Gastroesophageal sphincter (tissue), 4 donors: Measurements from ENCODE around the gene FCER1A. TPM values are rescaled to one million over a fixed set of nuclear protein-coding genes. Genes with fewer than 3 reads are reported as not detected.

Experiments
- ATAC-seq: fragments of 150-250 bp; one replicate; pipeline ENCODE4 v1.9.1; 2016; ENCODE audit warnings: mild to moderate bottlenecking, moderate library complexity
- H3K27ac ChIP-seq, 4 donors: fragments of 200-600 bp; sonication (generic) in 3 of 4; 1 replicate in 3 of 4; 2 replicates in 1 of 4; pipeline ENCODE4 v1.5.1; 2016 to 2019
- H3K27me3 ChIP-seq: fragments of 200-600 bp; sonication (generic); one replicate; pipeline ENCODE4 v1.5.1; 2019
- H3K36me3 ChIP-seq, 2 donors: fragments of 200-600 bp; sonication (generic); one replicate each; pipeline ENCODE4 v1.5.1; 2019; ENCODE audit warnings: control low read depth in 1 of 2
- H3K4me1 ChIP-seq, 3 donors: fragments of 200-600 bp; sonication (generic); 1 replicate in 2 of 3; 2 replicates in 1 of 3; pipeline ENCODE4 v1.5.1; 2016 to 2019; ENCODE audit warnings: control low read depth in 2 of 3
- H3K4me3 ChIP-seq, 2 donors: fragments of 200-600 bp; sonication (generic); one replicate each; pipeline ENCODE4 v1.5.1; 2019; ENCODE audit warnings: mild to moderate bottlenecking in 1 of 2, moderate library complexity in 1 of 2
- H3K9me3 ChIP-seq, 3 donors: fragments of 200-600 bp; sonication (generic); one replicate each; pipeline ENCODE4 v1.5.1; 2017 to 2019; ENCODE audit warnings: control low read depth in 2 of 3
- EP300 ChIP-seq: sonication (generic); formaldehyde crosslinking; IDR thresholded peaks from one replicate; pipeline ENCODE4 v1.6.1; 2017; ENCODE audit warnings: antibody characterized with exemption, mild to moderate bottlenecking
- POLR2A ChIP-seq, 2 donors: fragments of 450-650 bp; IDR thresholded peaks; one replicate each; pipeline ENCODE4 v1.6.1; 2017; ENCODE audit warnings: antibody characterized with exemption in 2 of 2, mild to moderate bottlenecking in 2 of 2, moderate library complexity in 1 of 2
- POLR2AphosphoS5 ChIP-seq: sonication (generic); formaldehyde crosslinking; IDR thresholded peaks from one replicate; pipeline ENCODE4 v1.6.1; 2017; ENCODE audit warnings: antibody characterized with exemption
- WGBS, 2 donors: methylation state at CpG; one replicate each; pipeline ENCODE4 v1.1.5; 2018; ENCODE audit warnings: low coverage in 1 of 2; 5-methylcytosine and 5-hydroxymethylcytosine counted together
- total RNA-seq, 4 donors: library from RNA; depleted of rRNA; stranded (reverse); fragments of >200 nt; gene quantifications; one replicate each; pipeline ENCODE4 v1.1.0, GENCODE V29; 2016
- TF ChIP-seq, protein P1 (sequence below), 4 experiments: fragments of 200-600 bp in 2 of 4; fragments of 450-650 bp in 2 of 4; sonication (generic) in 1 of 4; IDR thresholded peaks; one replicate each; pipeline ENCODE4 v1.5.1; 2017 to 2019; ENCODE audit warnings: antibody characterized with exemption in 4 of 4, mild to moderate bottlenecking in 2 of 4, moderate library complexity in 2 of 4

FCER1A gene
- 1 to 10 TPM in 3 of 4 donors, not detected in 1; 1.2 to 1.6 (median 1.5) TPM for total RNA-seq

DNA sequence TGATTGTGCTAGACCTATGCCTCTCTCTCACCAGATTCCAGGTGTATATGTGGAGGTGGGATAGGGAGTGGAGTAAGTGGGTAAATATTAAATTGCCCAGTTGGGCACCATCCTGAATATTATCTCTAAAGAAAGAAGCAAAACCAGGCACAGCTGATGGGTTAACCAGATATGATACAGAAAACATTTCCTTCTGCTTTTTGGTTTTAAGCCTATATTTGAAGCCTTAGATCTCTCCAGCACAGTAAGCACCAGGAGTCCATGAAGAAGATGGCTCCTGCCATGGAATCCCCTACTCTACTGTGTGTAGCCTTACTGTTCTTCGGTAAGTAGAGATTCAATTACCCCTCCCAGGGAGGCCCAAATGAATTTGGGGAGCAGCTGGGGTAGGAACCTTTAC lies at the start of gene FCER1A:
FCER1A (plus strand) TSS at position 242 of the 400 bp plus-strand sequence; CDS start at position 271, 29 bp downstream.
- Histone ChIP-seq H3K36me3 (no peaks in the 10 kb centered on the region), H3K4me1 (no peaks in the 10 kb centered on the region), H3K4me3 (no peak within 1 kb of the TSS), H3K9me3 (no peaks in the 10 kb centered on the region), H3K27ac (no peak within 1 kb of the TSS), H3K27me3 (no peaks in the 10 kb centered on the region)
- TF ChIP-seq EP300 = no peak
- no peak for TF ChIP-seq POLR2A (IDR thresholded peaks at IDR 0.05)
- TF ChIP-seq, protein P1, sequence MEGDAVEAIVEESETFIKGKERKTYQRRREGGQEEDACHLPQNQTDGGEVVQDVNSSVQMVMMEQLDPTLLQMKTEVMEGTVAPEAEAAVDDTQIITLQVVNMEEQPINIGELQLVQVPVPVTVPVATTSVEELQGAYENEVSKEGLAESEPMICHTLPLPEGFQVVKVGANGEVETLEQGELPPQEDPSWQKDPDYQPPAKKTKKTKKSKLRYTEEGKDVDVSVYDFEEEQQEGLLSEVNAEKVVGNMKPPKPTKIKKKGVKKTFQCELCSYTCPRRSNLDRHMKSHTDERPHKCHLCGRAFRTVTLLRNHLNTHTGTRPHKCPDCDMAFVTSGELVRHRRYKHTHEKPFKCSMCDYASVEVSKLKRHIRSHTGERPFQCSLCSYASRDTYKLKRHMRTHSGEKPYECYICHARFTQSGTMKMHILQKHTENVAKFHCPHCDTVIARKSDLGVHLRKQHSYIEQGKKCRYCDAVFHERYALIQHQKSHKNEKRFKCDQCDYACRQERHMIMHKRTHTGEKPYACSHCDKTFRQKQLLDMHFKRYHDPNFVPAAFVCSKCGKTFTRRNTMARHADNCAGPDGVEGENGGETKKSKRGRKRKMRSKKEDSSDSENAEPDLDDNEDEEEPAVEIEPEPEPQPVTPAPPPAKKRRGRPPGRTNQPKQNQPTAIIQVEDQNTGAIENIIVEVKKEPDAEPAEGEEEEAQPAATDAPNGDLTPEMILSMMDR (IDR thresholded peaks at IDR 0.05) = no peak
- TF ChIP-seq POLR2AphosphoS5 = no peak
- 80% methylated on average over 1 of the region's 1 CpG; no CpG with 5 or more reads in 1 of the 2 donors for WGBS, 2 donors
- ATAC-seq = no peak

DNA sequence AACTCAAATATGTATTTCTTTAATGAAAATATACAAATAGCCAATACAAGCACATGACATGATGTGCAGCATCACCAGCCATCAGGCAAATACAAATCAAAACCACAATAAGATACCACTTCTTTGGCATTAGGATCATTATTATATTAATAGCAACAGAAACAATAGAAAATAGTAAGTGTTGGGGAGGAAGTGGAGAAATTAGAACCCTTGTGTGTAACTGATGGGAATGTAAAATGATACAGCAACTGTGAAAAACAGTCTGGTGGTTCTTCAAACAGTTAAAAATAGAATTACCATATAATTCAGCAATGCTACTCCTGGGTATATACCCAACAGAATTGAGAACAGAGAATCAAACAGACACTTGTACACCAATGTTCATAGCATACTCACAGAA lies 40.8 kb upstream of the FCER1A start:
- no peaks in the 10 kb centered on the region for H3K27me3 ChIP-seq
- no peaks in the 10 kb centered on the region for H3K4me1 ChIP-seq
- H3K36me3 ChIP-seq = no peaks in the 10 kb centered on the region
- no peak overlapping the region for H3K27ac ChIP-seq
- ATAC-seq = no peak
- TF ChIP-seq, protein P1 (IDR thresholded peaks at IDR 0.05) = no peak
- peaks cover 0 to 8% (median 0%) of the 10 kb centered on the region in 3 donors for H3K9me3 ChIP-seq
- H3K4me3 ChIP-seq = no peak overlapping the region

DNA sequence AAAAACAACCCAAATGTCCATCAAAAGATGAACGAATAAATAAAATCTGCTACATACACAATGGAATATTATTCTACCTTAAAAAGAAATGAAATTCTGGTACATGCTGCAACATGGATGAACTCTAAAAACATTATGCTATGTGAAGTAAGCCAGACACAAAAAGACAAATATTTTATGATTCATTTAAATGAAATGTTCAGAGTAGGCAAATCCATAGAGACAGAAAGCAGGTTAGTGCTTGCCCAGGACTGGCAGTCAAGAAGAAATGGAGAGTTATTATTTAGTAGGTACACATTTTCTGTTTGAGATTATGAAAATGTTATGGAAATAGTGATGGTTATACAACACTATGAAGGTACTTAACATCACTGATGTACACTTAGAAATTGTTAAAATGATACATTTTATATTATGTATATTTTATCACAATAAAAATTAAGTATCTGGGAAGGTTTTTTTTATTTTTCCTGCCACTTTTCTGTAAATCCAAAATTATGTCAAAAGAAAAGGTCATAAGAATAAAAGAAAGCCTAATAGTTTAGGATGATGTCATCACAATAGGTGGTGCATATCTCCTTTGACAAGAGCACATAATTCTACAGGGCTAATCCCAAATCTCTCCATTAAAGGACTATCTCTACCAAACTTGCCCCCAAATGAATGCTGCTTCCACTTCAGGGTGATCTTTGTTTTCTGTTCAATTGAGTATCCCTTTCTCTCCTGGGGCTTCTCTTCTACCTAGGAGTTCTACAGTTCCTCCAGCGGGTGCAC lies 40.2 kb upstream of the FCER1A start:
- TF ChIP-seq POLR2AphosphoS5 (no peak), EP300 (no peak), POLR2A (IDR thresholded peaks at IDR 0.05) (no peak)
- TF ChIP-seq, protein P1 (IDR thresholded peaks at IDR 0.05) = no peak
- no peaks in the 10 kb centered on the region for H3K4me1 ChIP-seq
- WGBS, 2 donors = 81 to 86% methylated on average over 2 of the region's 2 CpGs
- peaks cover 0 to 2% (median 0%) of the 10 kb centered on the region in 3 donors for H3K9me3 ChIP-seq
- no peak for ATAC-seq
- H3K27ac ChIP-seq = no peak overlapping the region
- H3K36me3 ChIP-seq = no peaks in the 10 kb centered on the region
- H3K4me3 ChIP-seq = no peak overlapping the region
- H3K27me3 ChIP-seq = no peaks in the 10 kb centered on the region

DNA sequence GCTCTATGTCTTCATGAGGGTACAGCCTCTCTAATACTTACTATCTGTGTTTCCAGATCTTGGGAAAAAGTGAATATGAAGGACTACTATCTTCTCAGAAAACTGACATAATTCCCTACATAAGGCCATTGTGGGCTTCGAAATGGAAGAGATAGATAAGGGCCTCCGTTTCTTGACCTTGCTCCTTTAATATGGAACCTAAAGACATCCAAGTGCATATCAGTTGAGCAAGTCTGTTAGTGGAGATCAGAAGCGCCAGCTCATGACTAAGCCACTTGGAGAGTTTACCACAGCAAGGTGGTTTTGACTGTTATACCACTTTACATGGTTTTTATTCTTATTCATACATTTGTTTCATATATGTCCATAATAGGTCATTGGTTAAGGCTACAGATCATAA lies 35.3 kb upstream of the FCER1A start:
- 72 to 87% methylated on average over 3 of the region's 3 CpGs for WGBS, 2 donors
- no peaks in the 10 kb centered on the region for H3K9me3 ChIP-seq
- TF ChIP-seq POLR2AphosphoS5 (no peak), EP300 (no peak), POLR2A (IDR thresholded peaks at IDR 0.05) (no peak)
- TF ChIP-seq, protein P1 (IDR thresholded peaks at IDR 0.05) = no peak
- no peaks in the 10 kb centered on the region for H3K36me3 ChIP-seq
- no peak overlapping the region for H3K27ac ChIP-seq
- no peak for ATAC-seq
- no peak overlapping the region for H3K4me3 ChIP-seq
- peaks cover 4% of the 10 kb centered on the region for H3K27me3 ChIP-seq
- H3K4me1 ChIP-seq = no peaks in the 10 kb centered on the region

DNA sequence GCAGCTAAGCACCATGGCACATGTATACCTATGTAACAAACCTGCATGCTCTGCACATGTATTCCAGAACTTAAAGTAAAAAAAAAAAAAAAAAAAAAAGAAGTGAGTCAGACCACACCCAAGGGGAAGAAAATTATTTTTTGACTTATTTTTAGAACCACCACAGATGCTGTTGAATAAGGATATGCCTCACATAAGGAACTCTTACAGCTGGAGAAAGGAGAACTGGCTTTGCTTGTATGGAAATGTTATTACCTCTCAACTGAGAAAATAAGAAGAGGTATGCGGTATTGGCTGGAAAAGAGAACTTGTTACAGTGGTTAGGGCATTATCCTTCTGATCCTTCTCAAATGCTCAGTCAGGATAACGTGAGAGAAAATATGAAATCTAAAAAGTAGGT lies 27.5 kb upstream of the FCER1A start:
- Histone ChIP-seq H3K36me3 (no peaks in the 10 kb centered on the region), H3K9me3 (no peaks in the 10 kb centered on the region), H3K4me3 (no peak overlapping the region), H3K27ac (no peak overlapping the region), H3K27me3 (no peaks in the 10 kb centered on the region), H3K4me1 (no peaks in the 10 kb centered on the region)
- WGBS, 2 donors = 69 to 79% methylated on average over 2 of the region's 2 CpGs
- no peak for ATAC-seq
- TF ChIP-seq EP300 (no peak), POLR2A (IDR thresholded peaks at IDR 0.05) (no peak), POLR2AphosphoS5 (no peak)
- TF ChIP-seq, protein P1 (IDR thresholded peaks at IDR 0.05) = no peak
